Measurements from ENCODE around the gene STS.

STS gene

GRCh38 chrX:7147413-7147977, at the start of gene STS:
Gene STS (plus strand): TSS chrX:7147712. CDS start chrX:7253200, 105,488 bp downstream.
- DNase-seq (ENCODE audit: low spot score) = peak; percentile 3

DNA sequence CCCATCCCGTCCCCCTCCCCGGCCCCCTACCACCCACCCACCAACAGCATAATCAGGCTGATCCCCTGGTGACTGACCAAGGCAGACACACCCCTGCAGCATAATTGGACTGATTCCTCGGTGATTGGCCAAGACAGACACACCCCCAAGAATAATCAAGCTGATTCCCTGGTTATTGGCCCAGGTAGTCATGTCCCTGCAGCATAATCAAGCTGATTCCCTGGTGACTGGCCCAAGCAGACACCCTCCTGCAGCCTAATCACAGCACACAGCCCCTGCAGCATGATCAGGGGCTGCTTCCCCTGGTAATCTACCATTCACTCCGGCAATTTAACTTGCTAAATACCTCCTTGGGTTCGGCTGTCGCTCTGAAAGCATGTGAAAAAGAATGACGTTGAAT, 47.5 kb upstream of the STS start:
- DNase-seq (ENCODE audit: low spot score) = no peak

- no peak for DNase-seq (ENCODE audit: low spot score)
These were observed 45.4 kb upstream of the STS start for GRCh38 chrX:7102119-7102518.

DNA sequence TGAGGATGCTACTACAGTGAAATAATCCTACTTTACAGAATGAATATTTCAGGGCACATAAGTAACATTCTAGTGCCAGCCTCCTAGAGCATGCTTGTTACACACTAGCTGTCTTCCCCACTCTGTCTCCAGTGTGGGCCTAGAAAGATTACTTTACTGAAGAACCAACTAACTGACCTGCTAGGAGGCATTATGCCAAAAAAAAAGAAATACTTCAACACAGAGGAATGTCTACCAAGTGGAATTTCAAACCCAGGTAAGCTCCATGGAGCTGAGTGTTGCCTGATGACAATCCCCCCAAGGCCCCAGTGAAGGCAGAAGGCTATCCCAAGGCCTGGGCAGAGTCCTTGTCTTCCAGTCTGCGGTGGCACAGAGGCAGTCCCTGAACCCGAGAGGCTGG, 40.9 kb upstream of the STS start:
- no peak for DNase-seq (ENCODE audit: low spot score)

DNA sequence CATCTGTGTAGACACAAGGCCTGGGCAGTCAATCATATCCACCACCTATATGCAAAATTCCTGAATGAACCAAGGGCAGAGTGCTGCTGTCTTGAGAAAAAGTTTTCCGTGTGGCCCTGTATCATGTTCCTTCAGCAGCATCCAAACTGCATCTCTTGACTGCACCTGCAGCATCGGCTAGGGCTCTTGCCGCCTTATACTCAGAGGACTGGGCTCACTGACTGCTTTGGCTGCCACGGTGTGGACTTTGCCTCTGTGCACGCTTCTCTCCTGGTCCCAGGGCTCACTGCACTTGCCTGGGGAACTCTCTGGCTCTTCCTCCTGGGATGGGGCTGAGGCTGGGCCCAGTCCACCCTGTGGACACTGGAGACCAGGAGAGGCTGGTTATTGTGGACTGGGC, 39.5 kb upstream of the STS start:
- no peak for DNase-seq (ENCODE audit: low spot score)

DNA sequence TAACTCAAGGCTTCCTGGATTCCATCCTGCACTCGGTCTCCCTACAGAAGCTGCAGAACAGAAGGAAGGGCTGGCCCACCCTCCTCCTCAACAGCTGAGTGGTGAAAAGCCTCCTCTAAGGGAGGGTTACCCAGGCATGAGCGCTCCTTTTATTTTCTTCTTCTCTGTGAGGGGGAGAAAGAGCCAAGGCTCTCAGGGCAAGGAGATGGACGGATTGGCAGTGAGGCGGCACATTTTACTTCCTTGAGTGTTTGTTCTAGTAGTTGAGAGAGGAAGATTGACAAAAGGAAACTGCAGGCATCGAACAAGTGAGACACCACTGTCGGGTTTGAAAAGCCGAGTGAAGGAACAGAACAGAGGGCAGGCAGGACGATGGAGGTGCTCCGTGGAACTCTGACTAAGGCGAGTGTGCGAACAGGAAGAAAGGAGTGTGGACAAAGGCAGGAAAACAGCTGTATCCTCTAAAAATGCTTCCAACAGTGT, 38.4 kb upstream of the STS start:
- DNase-seq (ENCODE audit: low spot score) = no peak

DNA sequence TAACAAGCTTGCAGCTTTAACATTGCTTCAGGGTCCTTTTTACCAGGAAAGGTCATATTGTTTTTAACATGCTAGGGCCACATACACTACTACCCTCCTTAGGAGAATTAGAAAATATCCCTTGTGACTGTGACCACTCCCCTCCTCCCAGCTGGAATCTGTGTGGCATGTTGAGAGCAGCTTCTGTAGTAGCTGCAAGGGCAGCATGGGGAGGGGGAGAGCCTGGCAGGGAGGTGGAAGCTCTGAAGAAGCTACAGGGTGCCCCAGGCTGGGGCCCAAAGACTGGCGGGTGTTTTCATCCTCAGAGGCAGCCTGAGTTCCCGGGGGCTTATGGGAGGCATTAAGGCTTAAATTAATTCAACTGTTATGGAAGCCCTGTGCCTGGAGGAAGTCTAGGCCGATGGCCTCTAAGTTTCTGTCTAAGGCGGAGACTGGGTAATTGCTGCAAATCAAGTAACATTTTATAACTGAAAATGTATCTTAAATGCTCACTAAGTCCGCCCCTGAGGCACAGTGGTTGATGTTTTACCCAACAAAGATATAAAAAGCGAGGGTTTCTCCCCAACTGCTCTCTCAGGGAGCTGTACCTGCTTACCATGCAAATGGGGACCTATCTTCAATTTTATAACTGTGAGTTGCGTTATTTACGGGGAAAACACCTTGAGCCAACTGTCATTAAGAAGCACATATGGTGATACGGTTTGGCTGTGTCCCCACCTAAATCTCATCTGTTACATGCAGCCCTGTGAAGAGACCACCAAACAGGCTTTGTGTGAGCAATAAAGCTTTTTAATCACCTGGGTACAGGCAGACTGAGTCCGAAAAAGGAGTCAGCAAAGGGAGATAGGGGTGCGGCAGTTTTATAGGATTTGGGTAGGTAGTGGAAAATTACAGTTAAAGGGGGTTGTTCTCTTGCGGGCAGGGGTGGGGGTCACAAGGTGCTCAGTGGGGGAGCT, 37.4 kb upstream of the STS start:
- no peak for DNase-seq (ENCODE audit: low spot score)

DNA sequence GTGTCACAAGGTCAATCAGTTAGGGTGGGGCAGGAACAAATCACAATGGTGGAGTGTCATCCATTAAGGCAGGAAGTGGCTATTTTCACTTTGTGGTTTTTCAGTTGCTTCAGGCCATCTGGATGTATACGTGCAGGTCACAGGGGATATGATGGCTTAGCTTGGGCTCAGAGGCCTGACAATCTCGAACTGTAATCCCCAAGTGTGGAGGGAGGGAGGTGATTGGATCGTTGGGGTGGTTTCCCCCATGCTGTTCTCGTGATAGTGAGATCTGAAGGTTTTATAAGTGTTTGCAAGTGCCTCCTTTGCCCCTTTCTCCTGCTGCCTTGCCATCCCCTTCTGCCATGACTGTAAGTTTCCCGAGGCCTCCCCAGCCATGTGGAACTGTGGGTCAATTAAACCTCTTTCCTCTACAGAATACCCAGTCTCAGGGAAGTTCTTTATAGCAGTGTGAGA, 36.7 kb upstream of the STS start:
- no peak for DNase-seq (ENCODE audit: low spot score)

DNA sequence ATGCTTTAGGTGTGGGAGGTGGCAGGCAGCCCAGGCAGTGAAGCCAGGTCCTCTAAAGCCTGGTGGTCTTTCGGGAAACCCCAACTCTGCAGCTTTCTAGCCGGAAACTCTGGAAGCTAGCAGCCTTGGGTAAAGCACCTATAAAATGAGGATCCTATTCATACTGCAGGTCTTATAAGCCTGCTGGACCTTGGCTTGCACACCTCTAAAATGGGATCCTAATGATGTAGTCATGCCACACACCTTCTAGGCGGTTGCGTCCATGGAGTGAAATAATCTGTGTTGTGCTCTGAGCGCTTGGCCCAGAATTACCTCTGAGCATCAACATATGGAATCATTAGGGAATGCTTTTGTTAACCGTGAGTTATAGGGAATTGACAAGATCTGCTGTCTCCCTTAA, 36.0 kb upstream of the STS start:
- DNase-seq (ENCODE audit: low spot score) = no peak

DNA sequence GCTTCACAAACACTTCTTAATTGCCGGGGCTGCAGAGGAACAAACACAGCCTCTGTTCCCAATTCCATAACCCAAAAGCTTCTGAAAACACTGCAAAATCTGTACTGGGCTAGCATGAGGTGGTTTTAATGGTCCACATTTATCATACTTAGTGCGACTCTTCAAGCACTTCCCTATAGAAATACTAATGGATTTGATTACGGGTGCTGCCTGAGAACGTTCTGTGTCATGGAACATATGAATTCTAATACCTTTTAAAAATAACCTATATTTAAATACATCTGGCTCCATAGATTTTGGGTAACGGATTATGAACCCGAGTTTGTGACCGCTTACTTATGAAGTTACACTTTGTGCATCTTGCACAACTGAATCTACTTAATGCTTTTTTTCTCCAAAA, 35.4 kb upstream of the STS start:
- DNase-seq (ENCODE audit: low spot score) = no peak

GRCh38 chrX:7115557-7115956, 32.0 kb upstream of the STS start:
- no peak for DNase-seq (ENCODE audit: low spot score)

GRCh38 chrX:7116081-7116480, 31.4 kb upstream of the STS start:
- no peak for DNase-seq (ENCODE audit: low spot score)

- DNase-seq (ENCODE audit: low spot score) = no peak
These were observed 29.9 kb upstream of the STS start for GRCh38 chrX:7117587-7117986.

- no peak for DNase-seq (ENCODE audit: low spot score)
These were observed 27.3 kb upstream of the STS start for GRCh38 chrX:7119950-7120877.

GRCh38 chrX:7120878-7121219, 26.7 kb upstream of the STS start:
- no peak for DNase-seq (ENCODE audit: low spot score)

DNA sequence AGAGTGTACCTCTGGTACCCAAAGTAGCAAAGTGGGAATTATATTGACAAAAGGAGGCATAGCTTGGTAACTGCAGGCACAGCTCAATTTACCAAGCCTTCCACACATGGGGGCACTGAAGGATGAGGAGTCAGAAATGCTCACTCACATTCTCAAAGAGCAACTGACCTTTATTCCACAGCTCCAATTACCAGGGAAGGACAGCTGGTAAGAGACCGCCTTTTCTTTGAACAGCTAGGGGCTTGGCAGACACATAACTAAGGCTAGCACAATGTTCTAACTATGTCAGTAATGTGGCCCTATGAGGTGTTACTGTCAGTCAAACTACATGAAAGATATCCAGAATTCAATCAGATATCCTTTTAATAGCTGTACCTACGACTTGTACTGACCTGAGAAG, 20.5 kb upstream of the STS start:
- DNase-seq (ENCODE audit: low spot score) = no peak

DNA sequence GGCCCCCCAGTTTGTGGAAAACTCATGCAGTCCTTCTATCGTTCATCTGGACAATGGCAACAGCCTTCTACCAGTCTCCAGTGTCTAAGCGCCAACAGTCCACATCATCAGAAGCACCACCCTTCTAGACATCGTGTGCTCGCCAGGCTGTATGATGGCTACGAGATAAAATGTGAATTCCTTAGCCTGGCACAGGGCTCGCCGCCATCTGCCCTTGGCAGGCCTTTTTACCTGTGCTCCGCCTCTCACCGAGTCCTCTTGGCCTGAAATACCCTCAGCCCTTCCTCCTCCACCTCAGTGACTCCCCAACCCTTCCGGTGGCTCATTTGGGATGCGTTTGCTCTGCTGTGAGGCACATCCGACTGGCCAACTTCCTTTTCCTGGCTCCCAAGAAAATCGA, 15.9 kb upstream of the STS start:
- no peak for DNase-seq (ENCODE audit: low spot score)

- DNase-seq (ENCODE audit: low spot score) = peak; percentile 36
These were observed 15.0 kb upstream of the STS start for GRCh38 chrX:7132335-7133049.

DNA sequence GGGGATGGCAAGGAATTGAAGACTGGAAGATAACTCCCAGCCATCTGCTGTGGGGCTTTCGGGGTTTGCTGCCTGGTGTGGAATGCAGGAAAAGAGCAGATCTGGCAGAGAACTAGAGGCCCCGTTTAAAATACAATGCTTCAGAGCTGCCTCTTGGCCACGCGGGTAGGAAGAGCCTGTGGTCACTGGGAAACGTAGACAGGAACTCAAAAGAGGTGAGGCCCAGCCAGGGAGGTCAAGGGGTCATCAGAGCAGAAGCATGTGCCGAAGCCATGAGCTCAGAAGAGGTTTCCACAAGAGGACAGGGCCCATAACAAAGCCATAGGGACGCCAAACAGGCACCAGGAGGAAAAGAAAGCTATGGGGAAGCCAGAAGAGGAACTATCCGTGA, 14.5 kb upstream of the STS start:
- no peak for DNase-seq (ENCODE audit: low spot score)

GRCh38 chrX:7134981-7135380, 12.5 kb upstream of the STS start:
- no peak for DNase-seq (ENCODE audit: low spot score)

DNA sequence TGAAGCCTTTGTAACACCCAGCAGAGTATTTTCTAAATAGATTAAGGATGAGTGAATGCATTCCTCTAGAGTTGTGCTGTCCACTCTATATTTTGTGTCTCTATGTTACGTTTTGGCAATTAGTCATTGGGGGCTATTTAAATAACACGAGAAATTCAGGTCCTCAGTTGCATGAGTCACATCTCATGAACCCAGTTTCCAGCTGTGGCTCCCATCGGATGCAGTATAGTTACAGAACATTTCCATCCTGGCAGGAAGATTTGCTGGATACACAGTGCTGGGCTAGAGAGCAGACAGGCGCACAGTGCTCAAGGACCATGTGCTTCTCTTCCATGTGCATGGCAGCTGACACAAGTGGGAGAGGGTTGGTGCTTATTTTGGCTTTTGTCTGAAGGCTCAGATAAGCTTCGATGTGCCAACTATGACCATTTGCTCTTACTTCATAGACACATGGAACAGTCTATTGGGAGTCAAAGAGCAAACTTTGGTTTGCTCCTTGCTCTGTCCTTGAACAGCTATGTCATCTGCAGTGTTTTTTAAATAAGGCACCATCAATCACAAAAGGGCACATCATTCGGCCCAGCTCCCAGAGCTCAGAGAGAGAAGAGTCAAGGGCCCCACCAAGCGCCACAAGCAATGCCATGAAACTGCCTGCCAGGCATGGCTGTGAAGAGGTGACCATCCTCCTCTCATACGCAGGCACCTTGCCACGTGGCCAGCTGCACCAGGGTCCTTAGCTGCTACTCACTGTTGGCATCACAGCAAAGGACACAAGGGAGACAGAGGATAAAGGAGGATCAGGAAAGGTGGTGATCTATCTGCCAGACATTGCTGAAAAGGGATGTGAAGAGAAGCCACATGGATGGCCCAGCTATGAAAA, 8.1 kb upstream of the STS start:
- DNase-seq (ENCODE audit: low spot score) = no peak
